Activated gamma-delta T cell treated with Interleukin-2 at 50 U/mL for 16 hours (primary cell): Measurements from ENCODE around the gene PTX4.
A peak's percentile ranks its signal among the peaks of the same experiment; 100 is the strongest.

Source experiments
- DNase-seq: peaks from one replicate; pipeline ENCODE4 v3.0.0-alpha.2; 2020

PTX4 gene, protein sequence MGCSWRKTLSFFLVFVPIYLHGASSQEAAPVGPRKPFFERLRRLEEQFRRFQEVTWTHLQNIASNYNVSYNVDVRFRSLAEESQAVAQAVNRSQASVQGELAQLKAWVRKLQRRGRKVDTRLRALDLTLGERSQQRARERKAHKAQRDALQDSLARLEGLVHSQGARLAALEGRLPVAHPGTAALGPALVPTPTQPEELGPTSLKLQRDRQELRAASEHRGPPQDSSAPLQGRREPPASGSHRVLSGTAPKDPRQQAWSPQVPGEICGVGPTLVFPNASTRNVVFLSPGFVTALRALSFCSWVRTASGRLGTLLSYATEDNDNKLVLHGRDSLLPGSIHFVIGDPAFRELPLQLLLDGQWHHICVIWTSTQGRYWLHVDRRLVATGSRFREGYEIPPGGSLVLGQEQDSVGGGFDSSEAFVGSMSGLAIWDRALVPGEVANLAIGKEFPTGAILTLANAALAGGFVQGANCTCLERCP

DNA sequence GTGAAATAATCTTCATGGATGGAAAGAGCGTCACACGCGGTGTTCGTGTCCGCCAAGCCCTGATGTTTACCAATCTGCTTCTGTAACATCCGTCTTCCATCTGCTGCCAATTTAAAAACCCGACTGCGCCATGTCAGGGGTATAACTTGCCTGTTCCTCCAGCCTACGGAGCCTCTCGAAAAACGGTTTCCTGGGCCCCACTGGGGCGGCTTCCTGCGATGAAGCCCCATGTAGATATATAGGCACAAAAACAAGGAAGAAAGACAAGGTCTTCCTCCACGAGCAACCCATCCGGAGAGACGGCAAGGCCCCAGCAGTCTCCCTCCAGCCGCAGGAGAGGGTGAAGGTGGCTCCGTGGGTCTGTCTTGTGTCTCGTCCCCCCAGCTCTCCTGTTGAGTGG lies at the start of gene PTX4:
Gene PTX4 (minus strand): TSS at position 326 of the 400 bp plus-strand sequence. CDS start 35 bp downstream, at position 291.
- no peak for DNase-seq

DNA sequence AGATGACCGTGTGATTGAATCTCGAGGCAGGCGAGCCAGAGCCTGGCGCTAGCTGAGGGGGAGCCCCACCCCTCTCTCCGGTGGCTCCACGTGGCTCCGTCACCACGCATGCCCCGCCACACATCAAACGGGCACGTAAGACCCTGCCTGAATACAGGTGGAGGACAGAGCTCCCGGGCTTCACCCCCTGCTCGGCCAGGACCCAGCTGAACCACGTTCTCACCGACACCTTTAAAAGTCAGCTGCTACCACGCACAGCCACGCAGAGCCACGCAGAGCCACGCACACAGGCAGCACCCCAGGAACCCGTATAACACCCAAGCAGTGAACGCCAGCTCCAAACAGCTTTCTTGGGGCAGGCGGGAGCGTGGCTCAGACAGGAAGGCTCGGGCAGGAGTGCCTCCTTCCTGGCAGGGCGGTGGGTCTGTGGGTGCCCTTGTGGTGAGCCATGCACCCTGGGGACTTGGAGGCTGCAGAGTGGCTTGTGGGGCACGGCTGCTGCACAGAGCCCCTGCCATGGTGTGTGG lies 49.1 kb upstream of the PTX4 start:
- DNase-seq = peak; percentile 39

DNA sequence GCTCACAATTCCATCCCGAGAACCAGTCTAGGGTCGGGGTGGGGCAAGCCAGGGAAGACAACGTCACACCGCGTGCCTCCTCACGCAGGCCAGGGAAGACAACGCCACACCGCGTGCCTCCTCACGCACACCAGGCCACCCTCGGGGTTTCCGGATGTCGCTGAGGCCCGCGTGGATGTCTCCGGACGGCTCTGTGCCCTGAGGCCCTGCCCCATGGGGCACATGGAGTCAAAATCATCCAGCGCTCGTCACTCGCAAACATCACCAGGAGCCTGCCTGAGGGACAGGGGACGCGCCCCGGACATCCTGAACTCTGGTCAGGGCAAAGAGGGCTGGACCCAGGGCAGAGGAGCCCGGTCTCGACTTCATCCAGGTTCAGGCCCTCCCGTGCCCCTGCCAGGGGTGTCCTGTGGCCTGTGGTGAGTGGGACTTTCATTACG lies 48.4 kb upstream of the PTX4 start:
- no peak for DNase-seq

DNA sequence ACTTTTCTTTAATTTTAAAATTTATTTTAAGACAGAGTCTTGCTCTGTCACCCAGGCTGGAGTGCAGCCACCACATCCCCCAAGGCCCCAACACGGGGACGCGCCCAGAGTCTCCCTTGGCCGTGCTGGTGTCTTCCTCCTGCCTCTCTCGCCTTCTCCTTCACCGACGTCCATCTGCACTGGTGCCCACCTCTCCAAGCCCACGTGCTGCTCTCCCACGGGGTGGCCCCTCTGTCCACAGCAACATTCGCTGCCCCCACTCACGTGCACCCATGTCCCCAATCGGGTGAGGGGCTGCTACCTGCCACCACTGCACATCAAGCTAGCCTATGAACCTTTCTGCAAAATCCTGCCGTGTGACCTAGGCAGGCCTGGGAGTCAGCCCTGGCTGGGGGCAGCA lies 47.9 kb upstream of the PTX4 start:
- no peak for DNase-seq

DNA sequence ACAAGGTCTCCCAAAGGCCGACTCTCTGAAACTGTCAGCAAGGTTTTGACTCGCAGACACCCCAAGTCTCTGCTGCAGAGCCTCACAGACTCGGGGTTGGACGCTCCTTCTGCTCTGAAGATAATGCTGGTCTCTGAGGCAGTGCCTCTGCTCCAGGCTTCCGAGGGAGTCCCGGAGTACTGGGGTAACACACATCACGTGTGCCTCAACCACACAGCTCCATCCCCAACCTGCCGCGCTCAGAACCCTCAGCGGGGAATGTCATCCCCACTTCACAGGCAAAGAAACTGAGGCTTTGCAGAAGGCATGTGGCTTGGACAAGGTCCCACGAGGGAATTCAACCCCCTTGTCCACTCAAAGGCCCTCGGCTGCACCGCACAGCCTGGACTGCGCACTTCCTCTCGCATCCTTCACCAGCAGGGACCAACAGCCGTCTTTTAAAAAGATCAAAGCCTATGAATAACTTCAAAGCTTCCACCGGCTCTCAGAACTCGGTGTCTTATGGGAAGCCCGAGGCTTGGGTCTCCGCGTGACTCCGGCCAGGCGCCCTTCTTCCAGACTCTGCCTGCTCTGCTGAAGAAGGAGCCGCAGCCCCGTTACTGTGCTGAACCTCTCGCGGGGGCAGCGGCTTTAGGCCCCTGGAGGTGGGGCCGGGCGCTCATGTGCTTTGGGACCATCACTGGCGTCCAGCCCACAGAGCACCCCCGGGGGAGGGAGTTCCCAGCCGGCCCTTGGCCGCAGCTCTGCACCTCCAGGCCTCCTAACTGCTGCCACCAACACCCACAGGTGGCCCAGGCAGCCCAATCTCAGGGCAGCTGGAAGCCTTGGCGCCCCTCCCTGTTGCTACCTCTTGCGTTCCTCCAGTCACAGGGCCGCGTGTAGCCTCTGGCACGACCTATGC lies 46.9 kb upstream of the PTX4 start:
- DNase-seq = no peak

DNA sequence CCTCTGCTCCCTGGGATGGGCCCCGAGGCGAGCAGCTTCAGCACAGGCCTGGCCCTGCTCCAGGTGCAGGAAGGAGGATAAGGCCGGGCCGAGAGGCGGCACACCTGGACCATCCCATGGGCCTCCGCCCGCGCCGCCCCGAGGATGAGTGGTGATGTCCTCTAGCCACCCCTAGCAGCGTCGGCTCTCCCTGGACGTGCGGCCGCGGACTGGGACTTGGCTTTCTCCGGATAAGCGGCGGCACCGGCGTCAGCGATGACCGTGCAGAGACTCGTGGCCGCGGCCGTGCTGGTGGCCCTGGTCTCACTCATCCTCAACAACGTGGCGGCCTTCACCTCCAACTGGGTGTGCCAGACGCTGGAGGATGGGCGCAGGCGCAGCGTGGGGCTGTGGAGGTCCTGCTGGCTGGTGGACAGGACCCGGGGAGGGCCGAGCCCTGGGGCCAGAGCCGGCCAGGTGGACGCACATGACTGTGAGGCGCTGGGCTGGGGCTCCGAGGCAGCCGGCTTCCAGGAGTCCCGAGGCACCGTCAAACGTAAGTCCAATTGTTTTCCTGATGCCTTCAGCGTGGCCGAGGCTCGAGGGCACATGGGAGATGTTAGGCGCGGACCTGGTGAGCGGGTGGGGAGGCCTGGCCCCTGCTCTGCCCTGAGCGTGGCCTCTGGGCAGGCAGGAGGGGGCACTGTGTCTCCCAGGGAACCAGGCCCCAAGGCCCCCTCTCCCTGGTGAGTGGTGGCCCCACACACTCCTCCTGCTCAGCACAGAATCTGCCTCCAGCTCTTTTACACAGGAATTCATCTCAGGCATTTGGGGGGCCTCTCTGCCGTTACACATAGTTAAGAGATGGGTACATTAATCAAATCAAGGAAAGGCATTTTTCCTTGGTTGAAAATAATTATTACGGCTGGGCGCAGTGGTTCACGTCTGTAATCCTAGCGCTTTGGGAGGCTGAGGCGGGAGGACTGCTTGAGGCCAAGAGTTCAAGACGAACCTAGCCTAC lies 45.6 kb upstream of the PTX4 start:
- no peak for DNase-seq

DNA sequence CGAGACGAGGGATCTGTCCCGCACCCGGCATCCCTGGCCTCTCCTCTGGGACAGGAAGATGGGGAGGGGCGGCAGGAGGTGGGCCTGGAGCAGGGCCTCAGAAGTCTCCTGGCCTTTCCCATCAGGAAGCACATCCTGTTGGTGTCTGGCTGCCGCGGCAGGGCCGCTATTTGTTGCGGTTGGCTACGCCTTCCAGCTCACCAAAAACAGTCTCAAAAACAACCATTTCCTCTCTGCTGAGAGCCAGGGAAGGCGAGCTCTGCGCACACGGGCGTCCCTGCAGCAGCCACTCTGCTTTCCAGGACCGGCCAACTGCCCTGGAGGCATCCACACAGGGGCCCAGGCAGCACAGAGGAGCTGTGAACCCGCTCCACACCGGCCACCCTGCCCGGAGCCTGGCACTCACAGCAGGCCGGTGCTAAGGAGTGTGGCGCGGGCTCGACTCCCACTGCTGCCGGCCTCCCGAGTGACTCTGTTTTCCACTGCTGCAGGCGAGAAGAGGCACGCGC lies 44.8 kb upstream of the PTX4 start, which contains the start of gene TMEM204:
Gene TMEM204 (plus strand): TSS at position 224 of the 509 bp plus-strand sequence. CDS start 610 bp downstream, outside the sequence.
- peak; percentile 48 for DNase-seq

DNA sequence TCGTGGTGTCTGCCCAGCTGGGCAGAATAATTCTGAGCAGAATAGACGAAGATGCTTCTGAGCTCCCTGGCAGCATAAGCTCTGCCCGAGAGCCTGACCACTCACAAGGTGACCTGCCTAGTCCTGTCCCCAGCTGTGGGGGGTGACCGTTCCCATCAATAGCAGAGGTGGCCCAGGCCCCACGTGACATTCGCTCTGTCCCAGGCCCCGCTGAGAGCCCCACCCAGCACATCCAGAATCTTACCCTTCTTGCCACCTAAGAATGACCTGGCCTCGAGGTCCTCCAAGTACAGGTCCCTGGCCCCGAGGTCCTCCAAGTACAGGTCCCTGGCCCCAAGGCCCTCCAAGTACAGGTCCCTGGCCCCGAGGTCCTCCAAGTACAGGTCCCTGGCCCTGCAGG lies 44.0 kb upstream of the PTX4 start:
- DNase-seq = no peak

DNA sequence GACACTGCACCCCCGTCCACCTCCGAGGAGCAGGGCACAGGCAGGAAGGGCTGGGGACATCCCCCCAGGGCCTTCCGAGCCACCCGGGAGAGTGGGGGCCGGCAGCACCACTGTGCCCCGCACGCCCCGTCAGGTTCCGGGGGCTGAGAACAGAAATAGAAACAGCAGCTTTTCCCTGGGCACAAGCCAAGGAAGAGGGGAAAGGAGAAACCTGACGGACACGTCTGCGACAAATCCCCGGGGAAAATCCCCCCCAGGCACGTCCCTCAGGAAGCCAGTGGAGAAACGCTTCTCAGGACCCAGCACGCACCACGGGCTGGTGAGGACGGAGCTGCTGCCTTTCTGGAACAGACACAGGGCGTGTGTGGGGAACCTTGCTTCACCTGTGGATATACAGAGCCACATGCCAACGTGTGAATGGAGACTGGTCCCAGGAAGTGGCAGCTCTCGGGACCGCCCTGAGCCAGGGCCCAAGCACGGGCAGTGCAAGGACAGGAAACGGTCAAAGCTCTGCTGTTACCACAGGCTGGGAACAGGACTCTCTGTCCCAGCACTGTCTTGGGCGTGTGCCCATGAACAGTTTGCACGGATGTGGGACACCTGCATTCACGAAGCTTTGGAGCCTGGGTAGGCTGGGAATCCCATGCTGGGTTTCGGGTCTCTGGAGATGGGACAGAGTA lies 43.5 kb upstream of the PTX4 start:
- DNase-seq = no peak

DNA sequence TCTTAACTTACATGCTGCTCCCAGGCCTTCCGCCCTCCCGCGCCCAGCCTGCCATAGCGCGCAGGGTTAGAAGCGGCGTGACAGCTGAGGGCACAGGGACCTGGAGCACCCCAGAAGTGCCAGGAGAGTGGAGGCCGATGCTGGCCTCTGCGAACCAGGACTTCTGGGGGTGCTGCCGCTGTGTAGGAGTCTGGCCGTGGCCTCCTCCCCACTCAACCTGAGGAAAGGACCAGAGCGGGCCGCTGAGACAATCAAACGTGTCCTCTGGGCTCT lies 42.8 kb upstream of the PTX4 start:
- DNase-seq = no peak

DNA sequence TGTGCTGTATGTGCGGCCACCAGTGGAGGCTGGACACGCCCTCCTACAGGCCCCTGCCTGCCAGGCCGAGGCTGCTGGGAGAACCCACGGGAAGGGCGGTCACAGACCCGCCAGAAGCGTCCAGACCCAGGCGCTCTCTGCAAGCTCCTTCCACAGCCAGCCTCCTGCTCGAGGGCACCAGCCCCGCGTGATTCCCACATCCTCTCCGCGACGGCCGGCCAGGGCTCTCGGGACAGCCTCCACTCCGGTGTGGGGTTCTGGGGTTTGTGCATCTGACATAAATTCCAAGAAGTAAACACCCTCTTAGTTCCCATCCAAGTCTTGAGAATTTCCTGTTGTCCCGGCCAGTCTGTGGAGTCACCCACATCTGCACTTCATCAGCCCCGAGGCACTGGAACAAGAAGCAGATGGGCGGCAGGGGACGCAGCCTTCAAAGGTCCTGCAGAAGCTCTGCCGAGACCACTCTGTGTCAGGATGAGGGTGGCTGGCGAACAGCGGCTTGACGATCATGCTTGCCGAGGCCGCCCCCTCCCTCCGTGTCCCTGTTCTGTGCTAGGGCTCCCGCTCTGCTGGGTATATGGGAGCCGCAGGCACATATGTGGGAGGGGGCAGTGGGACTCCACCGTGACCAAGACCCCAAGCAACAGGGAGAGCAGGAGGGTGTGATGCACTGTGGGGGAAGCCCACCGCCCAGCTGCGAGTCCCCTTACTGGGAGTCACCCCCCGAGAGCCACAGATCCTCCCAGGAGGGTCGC lies 42.3 kb upstream of the PTX4 start:
- DNase-seq = no peak

DNA sequence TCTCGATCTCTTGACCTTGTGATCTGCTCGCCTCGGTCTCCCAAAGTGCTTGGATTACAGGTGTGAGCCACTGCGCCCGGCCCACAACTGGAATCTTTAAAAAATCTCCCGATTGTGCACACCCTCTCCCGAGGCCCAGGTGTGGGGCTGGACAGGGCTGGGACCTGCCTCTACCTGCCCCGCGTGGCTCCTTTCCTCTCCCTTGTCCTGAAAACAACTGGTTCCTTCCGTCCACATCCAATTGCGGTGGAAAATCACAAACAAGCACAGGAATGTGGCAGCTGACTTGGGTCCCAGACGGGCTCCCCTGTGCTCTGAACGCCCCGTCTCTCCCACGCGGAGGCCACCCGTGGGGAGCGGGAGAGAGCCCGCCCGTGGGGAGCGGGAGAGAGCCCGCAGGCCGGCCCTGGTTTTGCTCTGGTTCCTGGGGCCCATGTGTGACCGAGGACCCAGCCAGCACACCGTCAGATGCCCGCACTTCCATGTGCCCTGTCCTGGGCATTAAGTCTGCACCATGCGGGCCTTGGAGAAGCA lies 41.7 kb upstream of the PTX4 start:
- DNase-seq = no peak

DNA sequence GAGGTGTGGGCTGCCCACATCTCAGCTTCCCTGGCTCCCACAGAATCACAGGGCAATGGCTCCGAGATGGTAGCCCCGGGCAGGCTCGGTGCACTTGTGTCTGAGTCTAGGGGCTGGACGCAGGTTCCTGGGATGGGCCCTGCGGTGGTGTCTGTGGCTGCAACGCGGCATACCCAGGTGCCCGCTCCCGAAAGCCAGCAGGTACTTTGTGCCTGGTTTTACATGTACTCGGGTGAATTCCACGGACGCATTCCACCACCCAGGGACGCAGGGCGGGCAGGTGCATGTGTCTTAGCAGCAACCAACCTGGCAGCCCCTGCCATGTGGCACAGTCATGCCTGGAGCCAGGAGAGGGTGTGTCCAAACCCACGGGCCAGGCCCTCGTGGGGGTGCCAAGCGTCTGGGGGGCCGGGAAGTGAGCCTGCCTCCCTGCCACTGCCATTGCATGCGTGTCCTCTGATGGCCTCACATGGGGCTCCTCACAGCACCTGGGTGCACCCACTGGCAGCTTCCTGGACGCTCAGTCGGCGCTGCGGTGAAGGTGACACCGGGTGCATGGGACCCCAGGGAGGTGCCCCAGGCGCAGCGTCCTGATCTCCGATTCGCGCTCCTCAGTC lies 40.3 kb upstream of the PTX4 start:
- no peak for DNase-seq

DNA sequence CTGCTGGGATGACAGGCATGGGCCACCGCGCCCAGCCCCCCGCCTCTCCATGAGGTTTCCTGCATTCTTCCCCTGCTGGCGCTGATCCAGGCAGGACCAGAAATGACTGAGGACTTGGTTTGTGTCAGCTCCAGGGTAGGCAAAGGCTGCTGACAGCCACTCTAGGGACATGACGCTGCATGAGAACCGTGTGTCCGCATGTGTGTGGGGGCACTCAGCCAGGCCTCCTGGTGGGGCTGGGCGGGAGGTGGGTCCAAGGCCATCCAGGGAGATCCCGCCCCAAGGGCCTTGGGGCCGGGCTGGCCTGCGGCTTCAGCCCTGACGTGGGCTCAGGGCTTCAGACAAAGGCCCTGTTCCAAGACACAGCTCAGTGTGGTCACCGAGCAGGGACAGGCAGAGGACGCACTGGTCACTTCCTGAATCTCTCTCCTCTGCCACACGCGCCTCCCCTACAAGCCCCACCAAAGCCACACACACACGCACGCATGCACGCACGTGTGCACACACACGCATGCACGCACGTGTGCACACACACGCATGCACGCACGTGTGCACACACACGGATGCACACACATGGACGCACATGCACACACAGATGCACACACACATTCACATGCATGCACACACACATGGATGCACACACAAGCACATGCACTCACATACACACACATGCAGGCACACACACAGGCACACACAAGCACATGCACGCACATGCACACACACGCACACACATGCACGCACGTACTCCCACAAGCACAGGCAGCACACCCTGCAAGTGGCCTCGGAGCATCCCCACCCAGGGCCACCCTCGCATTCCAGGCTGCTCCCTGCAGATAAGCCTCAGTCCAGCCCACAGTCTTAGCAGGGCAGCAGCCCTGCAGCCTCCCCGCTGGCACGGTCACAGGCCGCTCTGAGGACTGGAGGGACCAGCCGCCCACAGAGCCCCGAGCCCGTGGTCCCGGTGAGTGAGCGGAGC lies 39.4 kb upstream of the PTX4 start:
- DNase-seq = no peak

DNA sequence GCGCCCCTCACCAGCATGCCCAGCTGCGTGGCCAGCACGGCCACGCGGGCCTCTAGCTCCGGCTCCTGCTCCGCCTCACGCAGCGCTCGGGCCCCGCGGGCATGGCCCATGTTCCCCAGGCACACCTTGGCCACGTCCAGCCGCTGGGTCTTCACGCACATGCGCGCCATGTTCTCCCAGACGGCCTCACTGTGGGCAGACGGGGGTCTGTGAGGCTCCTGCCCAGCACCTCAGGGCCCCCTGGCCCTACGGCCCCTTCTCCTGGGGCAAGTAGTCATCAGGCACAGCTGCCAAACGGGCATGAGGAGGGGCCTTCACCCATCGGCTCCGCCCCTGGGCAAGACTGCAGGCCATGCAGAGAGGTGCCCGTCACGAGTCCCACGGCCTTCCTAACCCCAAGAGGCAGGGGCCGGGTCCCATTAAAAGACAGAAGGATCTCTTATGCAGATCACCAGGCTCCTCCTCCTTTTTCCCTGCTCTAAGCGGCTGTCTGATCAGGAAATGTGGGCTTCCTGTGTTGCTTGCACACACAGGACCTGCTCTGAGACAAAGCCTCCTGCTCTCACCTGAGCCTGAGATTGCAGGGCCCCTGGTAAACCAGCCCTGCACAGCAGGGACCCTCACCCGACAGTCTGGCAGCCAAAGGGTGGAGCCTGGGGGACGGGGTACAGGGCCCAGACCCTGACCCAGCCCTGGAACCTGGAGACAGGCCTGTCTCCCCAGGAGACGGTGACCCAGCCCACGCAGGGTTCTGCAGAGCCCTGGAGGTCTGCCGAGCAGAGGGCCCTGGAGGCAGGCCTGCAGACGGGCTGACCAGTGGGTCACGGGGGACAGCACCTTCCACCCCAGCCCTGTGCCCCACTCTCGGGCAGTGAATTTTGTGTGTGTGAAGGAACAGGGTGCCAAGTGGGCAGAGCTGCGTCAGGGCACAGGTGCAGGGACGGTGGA lies 38.1 kb upstream of the PTX4 start:
- DNase-seq = no peak

DNA sequence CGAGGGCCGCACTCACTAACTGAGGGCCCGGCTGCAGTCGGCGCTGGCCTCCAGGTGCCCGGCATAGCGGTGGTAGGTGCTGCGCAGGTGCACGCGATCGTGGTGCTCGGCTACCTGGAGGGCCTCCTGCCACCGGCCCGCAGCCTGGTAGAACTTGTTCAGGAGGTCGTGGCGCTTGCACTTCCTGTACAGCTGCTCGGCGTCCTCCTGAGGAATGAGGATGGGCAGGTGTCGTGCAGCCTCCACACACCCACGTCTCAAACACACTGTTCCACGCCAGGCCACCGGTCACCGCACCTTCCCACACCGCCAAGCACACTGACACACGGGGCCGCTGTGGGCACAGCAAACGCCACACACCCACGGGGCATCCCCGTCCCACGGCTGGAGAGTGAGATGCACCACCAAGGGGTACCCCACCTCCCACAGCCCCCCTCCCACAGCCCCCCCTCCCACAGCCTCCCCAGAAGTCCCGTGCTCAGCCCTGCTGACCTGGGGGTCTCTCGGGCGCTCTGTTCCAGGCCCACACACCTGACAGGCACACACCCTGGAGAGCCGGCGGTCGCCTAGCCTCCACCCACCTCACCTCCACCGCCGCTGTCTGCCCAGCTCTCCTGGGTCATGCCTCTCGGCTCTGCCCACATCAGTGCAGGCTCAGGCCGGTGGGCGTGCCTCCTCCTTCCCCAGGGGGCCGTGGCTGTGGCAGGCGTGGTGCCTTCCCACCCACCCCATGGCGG lies 37.3 kb upstream of the PTX4 start:
- no peak for DNase-seq

DNA sequence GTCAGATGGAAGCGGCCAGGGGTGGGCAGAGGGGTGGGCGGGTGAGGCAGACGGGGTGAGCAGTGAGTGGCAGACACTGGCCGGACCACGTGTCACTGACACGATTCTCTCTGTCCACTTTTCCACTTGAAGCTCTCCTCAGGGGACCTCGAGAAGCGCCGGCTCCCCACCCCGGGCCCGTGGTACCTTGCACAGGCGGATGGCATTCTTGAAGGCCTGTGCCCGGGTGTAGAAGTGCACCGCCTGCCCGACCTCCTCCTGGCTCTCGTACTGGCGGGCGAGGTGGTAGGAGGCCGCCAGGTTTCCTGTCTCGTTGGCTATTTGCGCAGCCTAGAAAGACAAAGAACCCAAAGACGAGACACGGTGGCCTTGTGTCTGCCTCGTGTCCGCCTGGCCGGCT lies 35.6 kb upstream of the PTX4 start:
- DNase-seq = no peak
